Hepatocyte (in vitro differentiated cells): ENCODE measurements around the gene CHCHD6. TPM values are rescaled to one million over a fixed set of nuclear protein-coding genes. Genes with fewer than 3 reads are reported as not detected.

Experiments used
- DNase-seq: peaks from one replicate; pipeline ENCODE4 v3.0.0-alpha.2; 2016; ENCODE audit warnings: low spot score
- H2AFZ ChIP-seq: fragments of 200-600 bp; sonication (generic); 2 replicates; pipeline ENCODE4 v1.6.0; 2016; ENCODE audit warnings: antibody characterized with exemption, mild to moderate bottlenecking
- H3K27ac ChIP-seq: fragments of 200-600 bp; sonication (generic); 2 replicates; pipeline ENCODE4 v1.5.1; 2016; ENCODE audit warnings: mild to moderate bottlenecking
- H3K27me3 ChIP-seq: fragments of 200-600 bp; sonication (generic); 2 replicates; pipeline ENCODE4 v1.6.1; 2016
- H3K36me3 ChIP-seq: fragments of 200-600 bp; sonication (generic); replicated peaks from 2 replicates; pipeline ENCODE4 v1.5.1; 2016; ENCODE audit warnings: low read depth; ENCODE audit not compliant: insufficient read depth
- H3K4me1 ChIP-seq: fragments of 200-600 bp; sonication (generic); 2 replicates; pipeline ENCODE4 v1.5.1; 2016; ENCODE audit warnings: mild to moderate bottlenecking, moderate library complexity; ENCODE audit not compliant: insufficient read depth
- H3K4me2 ChIP-seq: fragments of 200-600 bp; sonication (generic); 2 replicates; pipeline ENCODE4 v1.6.0; 2016
- H3K4me3 ChIP-seq: fragments of 200-600 bp; sonication (generic); 2 replicates; pipeline ENCODE4 v1.5.1; 2016; ENCODE audit warnings: mild to moderate bottlenecking
- H3K79me2 ChIP-seq: fragments of 200-600 bp; sonication (generic); 2 replicates; pipeline ENCODE4 v1.6.0; 2017; ENCODE audit warnings: mild to moderate bottlenecking
- H3K9me2 ChIP-seq: fragments of 200-600 bp; sonication (generic); replicated peaks from 2 replicates; pipeline ENCODE4 v1.6.0; 2017; ENCODE audit warnings: mild to moderate bottlenecking; ENCODE audit not compliant: insufficient read depth
- H3K9me3 ChIP-seq: fragments of 200-600 bp; sonication (generic); 2 replicates; pipeline ENCODE4 v1.5.1; 2016; ENCODE audit warnings: low read depth, mild to moderate bottlenecking
- H4K20me1 ChIP-seq: fragments of 200-600 bp; sonication (generic); 2 replicates; pipeline ENCODE4 v1.6.0; 2016; ENCODE audit warnings: mild to moderate bottlenecking; ENCODE audit not compliant: insufficient read depth, poor library complexity, severe bottlenecking
- CTCF ChIP-seq: fragments of 200-600 bp; sonication (generic); IDR thresholded peaks from 2 replicates; pipeline ENCODE4 v1.5.1; 2016; ENCODE audit warnings: antibody characterized with exemption, mild to moderate bottlenecking; ENCODE audit not compliant: poor library complexity
- EZH2 ChIP-seq: fragments of 200-600 bp; sonication (generic); IDR thresholded peaks from 2 replicates; pipeline ENCODE4 v1.6.1; 2016; ENCODE audit warnings: antibody characterized with exemption, mild to moderate bottlenecking, borderline replicate concordance
- EZH2phosphoT487 ChIP-seq: fragments of 200-600 bp; sonication (generic); IDR thresholded peaks from one replicate; pipeline ENCODE4 v1.6.1; 2018; ENCODE audit warnings: antibody characterized with exemption, mild to moderate bottlenecking, low read depth, moderate library complexity; ENCODE audit not compliant: unreplicated experiment, severe bottlenecking
- WGBS: methylation state at CpG from one replicate; pipeline ENCODE4 v1.1.6; 2016; ENCODE audit warnings: low lambda C conversion rate; ENCODE audit errors: missing lambda C conversion rate; 5-methylcytosine and 5-hydroxymethylcytosine counted together
- polyA plus RNA-seq: library from polyadenylated mRNA; unstranded; fragments of >200 nt; fragmentation: Nextera tagmentation; extraction: Ambion mirVana; gene quantifications from 2 replicates; pipeline ENCODE4 v1.2.1, GENCODE V29; 2016
- total RNA-seq: library from RNA; depleted of rRNA; stranded (reverse); fragments of >200 nt; gene quantifications from 2 replicates; pipeline ENCODE4 v1.2.3, GENCODE V29; 2014

Gene CHCHD6
- total and polyA plus RNA-seq, 2 experiments from 2014 or later, result 13.8 to 19.7 TPM

DNA sequence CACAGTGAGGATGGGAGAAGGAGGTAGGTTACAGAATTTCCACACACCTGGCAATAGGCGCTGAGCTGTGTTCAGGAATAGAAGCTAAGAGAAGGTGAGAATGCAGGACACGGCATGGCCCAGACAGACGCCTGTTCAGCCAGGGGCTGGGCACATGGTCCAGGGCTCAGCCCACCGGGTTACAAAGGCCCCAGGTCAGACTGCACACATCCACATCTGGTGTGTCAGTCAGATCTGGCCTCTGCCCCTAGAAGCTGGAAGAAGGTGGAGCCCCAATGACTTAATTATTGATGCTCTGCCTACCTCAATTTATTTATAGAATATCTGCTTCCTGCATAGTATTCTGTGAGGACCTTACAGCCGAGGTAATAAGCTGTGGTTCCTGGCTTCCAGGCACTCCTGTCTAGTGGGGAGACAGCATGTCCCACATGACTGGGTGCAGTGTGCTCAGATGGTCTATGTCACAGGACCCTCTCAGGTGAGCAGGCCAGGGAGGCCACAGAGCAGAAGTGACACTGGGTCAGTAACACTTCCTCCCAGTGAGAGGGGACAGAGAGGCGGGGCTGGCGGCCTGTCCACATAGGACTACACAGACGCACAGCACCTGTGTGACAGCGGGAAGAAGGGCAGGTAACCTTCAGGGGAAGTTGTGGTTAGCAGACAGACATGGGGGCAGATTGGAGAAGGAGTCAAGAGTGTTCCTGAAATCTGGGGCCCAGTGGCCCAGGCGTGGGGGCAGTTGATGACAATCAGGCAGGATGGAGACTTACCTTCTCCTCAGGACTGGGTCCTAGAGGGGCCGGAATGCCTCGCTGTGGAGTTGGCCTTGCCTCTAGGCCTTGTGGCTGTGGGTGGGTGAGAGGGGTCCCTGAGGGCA, 240.3 kb downstream of the CHCHD6 start:
- H3K4me3 ChIP-seq, result no peak overlapping the region
- H3K4me1 ChIP-seq, result no peaks in the 10 kb centered on the region
- H4K20me1 ChIP-seq, result no peaks in the 10 kb centered on the region
- 94% methylated on average over 12 of the region's 12 CpGs for WGBS
- TF ChIP-seq EZH2 (no peak), CTCF (no peak), EZH2phosphoT487 (no peak)
- no peaks in the 10 kb centered on the region for H3K27me3 ChIP-seq
- DNase-seq, result no peak
- no peak overlapping the region for H3K27ac ChIP-seq
- H3K79me2 ChIP-seq, result no peaks in the 10 kb centered on the region
- H3K9me3 ChIP-seq, result no peaks in the 10 kb centered on the region
- H3K4me2 ChIP-seq, result no peak overlapping the region
- H3K9me2 ChIP-seq, result no peaks in the 10 kb centered on the region
- H3K36me3 ChIP-seq, result no peaks in the 10 kb centered on the region
- H2AFZ ChIP-seq, result no peak overlapping the region

DNA sequence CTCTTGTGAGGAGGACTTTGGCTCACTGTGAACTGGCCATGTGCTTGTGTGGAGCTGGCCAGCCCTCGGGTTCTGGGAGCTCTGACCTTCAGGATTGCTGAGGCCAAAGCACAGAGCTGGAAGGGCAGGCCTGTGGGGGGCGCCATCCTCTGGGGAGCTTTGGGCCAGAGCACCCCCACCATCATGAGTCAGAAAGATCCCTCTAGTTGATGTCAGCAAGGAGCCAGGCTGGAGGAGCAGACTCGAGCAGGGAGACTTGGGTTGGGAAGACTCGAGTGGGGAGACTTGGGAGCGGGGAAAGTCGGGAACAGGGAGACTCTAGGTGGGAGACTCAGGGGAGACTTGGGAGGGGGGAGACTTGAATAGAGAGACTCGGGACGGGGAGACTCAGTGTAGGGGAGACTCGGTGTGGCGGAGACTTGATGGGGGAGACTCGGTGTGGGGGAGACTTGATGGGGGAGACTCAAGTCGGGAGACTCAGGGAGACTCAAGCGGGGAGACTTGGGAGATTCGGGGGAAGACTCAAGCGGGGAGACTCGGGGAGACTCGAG, 241.2 kb downstream of the CHCHD6 start:
- 98% methylated on average over 6 of the region's 17 CpGs for WGBS
- Histone ChIP-seq H3K27me3 (no peaks in the 10 kb centered on the region), H2AFZ (no peak overlapping the region), H3K9me3 (no peaks in the 10 kb centered on the region), H3K4me3 (no peak overlapping the region), H3K4me1 (no peaks in the 10 kb centered on the region), H3K36me3 (no peaks in the 10 kb centered on the region), H3K27ac (no peak overlapping the region), H4K20me1 (no peaks in the 10 kb centered on the region), H3K9me2 (no peaks in the 10 kb centered on the region), H3K4me2 (no peak overlapping the region), H3K79me2 (no peaks in the 10 kb centered on the region)
- TF ChIP-seq CTCF (no peak), EZH2 (no peak), EZH2phosphoT487 (no peak)
- no peak for DNase-seq

DNA sequence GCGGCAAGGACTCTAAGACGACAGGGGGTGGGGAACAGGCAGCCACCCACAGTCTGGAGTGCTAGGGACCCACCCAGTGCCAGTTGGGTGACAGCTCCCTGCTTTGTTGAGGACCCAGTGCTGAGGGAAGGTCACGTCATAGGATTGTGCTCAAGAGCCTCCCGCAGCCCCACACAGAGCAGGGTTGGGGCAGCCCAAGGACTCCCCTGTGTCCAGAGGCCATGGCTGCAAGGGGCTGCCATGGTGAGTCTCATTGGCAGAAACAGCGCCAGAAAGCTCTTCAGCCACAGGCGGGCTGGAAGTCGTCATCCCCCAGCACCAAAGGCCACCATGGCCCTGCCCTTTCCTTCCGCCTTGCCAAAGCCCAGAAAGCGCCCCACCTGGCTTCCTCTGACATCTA, 241.9 kb downstream of the CHCHD6 start:
- Histone ChIP-seq H3K79me2 (no peaks in the 10 kb centered on the region), H3K36me3 (no peaks in the 10 kb centered on the region), H3K4me1 (no peaks in the 10 kb centered on the region), H3K9me2 (no peaks in the 10 kb centered on the region), H3K27ac (no peak overlapping the region), H3K4me2 (no peak overlapping the region), H3K27me3 (no peaks in the 10 kb centered on the region), H4K20me1 (no peaks in the 10 kb centered on the region), H3K4me3 (no peak overlapping the region), H3K9me3 (no peaks in the 10 kb centered on the region), H2AFZ (no peak overlapping the region)
- WGBS, result 98% methylated on average over 9 of the region's 9 CpGs
- TF ChIP-seq EZH2phosphoT487, result no peak
- no peak for TF ChIP-seq EZH2
- no peak for TF ChIP-seq CTCF
- DNase-seq, result no peak
